Cardiac septum (tissue), 1 donor: ENCODE data around the gene GRHPR. TPM values are rescaled to one million over a fixed set of nuclear protein-coding genes. Genes with fewer than 3 reads are reported as not detected.
A peak's percentile ranks its signal among the peaks of the same experiment; 100 is the strongest.
"Not testable (repeated sequence)": the region's sequence is repeated elsewhere in the genome, so short reads cannot be mapped to it uniquely, and the experiment has no call there.

Experiments used
- DNase-seq: peaks from one replicate; pipeline ENCODE4 v3.0.0-alpha.2; 2020; ENCODE audit warnings: low spot score
- intact Hi-C: fragments of 100-400 bp; cut with DNase I; formaldehyde crosslinking; loops from one replicate; pipeline ENCODE4 v1.14.0; 2022
- total RNA-seq: library from RNA; stranded (reverse); fragmentation: NEBNext Ultra II Directional; extraction: Animal tissue kit (Norgen Biotek cat#: 25700); gene quantifications from one replicate; pipeline ENCODE4 v1.2.1, GENCODE V29; 2021
- donor health status: DM: no; HTN: no; CAD: no.

Gene GRHPR
- total RNA-seq, 1 donor from 2014 or later = 102 TPM

- intact Hi-C loops = no loop called here
- DNase-seq = no peak
These were observed 4.5 kb upstream of the GRHPR start for GRCh38 chr9:37417857-37418618.

DNA sequence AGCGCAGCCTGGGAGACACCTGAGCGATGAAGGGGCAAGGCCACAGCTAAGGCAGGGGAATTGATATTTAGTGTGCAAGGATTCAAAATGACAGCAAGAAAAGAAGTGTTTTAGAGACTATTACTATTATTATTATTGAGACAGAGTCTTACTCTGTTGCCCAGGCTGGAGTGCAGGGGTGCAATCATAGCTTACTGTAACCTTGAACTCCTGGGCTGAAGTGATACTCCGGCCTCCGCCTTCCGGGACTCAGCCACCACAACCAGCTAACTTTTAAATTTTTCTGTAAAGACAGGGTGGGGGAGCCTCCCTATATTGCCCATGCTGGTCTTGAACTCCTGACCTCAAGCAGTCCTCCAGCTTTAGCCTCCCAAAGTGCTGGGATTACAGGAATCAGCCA, 3.3 kb upstream of the GRHPR start:
- intact Hi-C loops = no loop called here
- no peak for DNase-seq

- intact Hi-C loops = loop anchor here (5.0 to 10.0 kb wide), 2 partner anchors 47 to 154 kb away; partner anchors contain the start of genes FBXO10 and ZBTB5
These were observed 2.0 kb upstream of the GRHPR start for GRCh38 chr9:37420271-37421215.

GRCh38 chr9:37421914-37422288, 595 bp upstream of the GRHPR start:
- intact Hi-C loops = loop anchor here (5.0 to 10.0 kb wide), 2 partner anchors 45 to 153 kb away; partner anchors contain the start of genes FBXO10 and ZBTB5
- no peak for DNase-seq

More at GRCh38 chr9:37420271-37421215, 2.0 kb upstream of the GRHPR start:
- DNase-seq = no peak

GRCh38 chr9:37423508-37423907, 1.0 kb downstream of the GRHPR start:
- DNase-seq = no peak
- intact Hi-C loops = loop anchor here (5.0 to 10.0 kb wide), 2 partner anchors 44 to 151 kb away; partner anchors contain the start of genes FBXO10 and ZBTB5

DNA sequence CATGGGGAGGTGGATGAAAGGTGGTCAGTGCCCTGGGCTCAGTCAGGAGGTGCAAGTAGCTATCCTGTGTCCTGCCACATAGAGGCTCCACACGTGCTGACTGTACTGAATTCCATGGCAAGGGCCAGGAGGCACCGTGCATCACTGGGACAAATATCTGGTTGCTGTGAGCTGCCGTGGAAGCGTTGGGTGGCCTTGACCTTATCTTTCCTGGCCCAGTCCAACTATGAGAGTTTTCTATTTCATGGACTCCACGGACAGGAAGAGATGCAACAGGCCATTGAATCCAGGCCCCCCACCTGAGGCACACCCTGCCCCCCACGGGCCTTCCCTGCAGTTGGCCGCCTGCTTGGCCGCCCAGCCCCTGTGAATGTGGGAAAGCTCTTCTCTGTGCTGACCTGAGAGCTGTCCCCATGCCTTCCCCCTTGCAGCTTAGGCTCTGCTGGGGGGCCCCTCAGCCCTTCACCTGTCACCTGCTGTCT, 1.7 kb downstream of the GRHPR start:
- DNase-seq = no peak
- intact Hi-C loops = loop anchor here (5.0 to 10.0 kb wide), 2 partner anchors 43 to 151 kb away; partner anchors contain the start of genes FBXO10 and ZBTB5

DNA sequence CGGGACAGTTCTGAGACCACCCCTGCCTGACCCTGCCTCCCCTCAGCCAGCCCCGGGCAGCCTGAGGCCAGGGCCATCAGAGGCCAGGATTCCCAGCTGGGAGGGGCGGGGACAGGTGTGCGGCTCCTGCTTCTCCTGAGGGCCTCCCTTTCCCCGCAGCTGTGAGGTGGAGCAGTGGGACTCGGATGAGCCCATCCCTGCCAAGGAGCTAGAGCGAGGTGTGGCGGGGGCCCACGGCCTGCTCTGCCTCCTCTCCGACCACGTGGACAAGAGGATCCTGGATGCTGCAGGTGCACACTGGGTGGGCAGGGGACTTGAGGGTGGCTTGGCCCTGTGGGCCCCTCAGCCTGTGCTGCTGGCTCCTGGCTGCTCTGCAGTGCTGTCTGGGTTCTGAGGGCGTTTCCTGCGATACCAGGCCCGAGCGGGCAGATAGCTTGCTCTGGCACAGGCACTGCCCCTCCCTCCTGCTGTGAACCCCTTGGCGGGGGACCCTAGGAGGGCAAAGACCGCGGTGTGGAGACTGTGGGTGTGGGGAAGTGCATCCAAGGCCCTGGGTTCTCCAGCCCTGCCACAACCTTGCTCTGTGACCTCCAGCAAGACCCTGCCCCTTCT, 2.3 kb downstream of the GRHPR start:
- DNase-seq = no peak
- intact Hi-C loops = loop anchor here (5.0 to 10.0 kb wide), 2 partner anchors 43 to 150 kb away; partner anchors contain the start of genes FBXO10 and ZBTB5

GRCh38 chr9:37425298-37425752, 2.8 kb downstream of the GRHPR start:
- no peak for DNase-seq
- intact Hi-C loops = loop anchor here (10.0 kb wide), 1 partner anchor 149 kb away; the partner anchor contains the start of gene FBXO10

- DNase-seq = not testable (repeated sequence)
These were observed 3.9 kb downstream of the GRHPR start for GRCh38 chr9:37426431-37426830.

GRCh38 chr9:37426846-37427245, 4.3 kb downstream of the GRHPR start:
- no peak for DNase-seq
- intact Hi-C loops = loop anchor here (10.0 kb wide), 1 partner anchor 148 kb away; the partner anchor contains the start of gene FBXO10

More at GRCh38 chr9:37426431-37426830, 3.9 kb downstream of the GRHPR start:
- intact Hi-C loops = loop anchor here (10.0 kb wide), 1 partner anchor 148 kb away; the partner anchor contains the start of gene FBXO10

DNA sequence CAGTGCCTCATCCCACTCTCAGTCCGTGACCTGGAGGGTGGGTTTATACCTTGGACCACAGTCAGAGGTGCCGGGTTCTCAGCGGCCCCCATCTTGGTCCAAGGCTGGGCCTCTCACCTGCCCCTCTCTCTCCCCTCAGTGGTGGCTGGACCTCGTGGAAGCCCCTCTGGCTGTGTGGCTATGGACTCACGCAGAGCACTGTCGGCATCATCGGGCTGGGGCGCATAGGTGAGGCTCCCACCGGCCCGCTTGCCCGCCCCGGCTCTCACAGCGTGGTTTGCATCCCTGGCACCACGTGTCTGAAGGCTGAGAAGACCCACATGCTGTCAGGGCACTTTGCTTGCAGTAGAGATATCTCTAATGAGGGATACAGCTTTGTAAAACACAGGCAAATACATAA, 5.8 kb downstream of the GRHPR start:
- intact Hi-C loops = loop anchor here (10.0 kb wide), 1 partner anchor 146 kb away; the partner anchor contains the start of gene FBXO10
- no peak for DNase-seq

- no peak for DNase-seq
- intact Hi-C loops = loop anchor here (10.0 kb wide), 1 partner anchor 145 kb away; the partner anchor contains the start of gene FBXO10
These were observed 7.2 kb downstream of the GRHPR start for GRCh38 chr9:37429441-37430285.

GRCh38 chr9:37430841-37431597, 8.5 kb downstream of the GRHPR start:
- intact Hi-C loops = no loop called here
- DNase-seq = no peak

DNA sequence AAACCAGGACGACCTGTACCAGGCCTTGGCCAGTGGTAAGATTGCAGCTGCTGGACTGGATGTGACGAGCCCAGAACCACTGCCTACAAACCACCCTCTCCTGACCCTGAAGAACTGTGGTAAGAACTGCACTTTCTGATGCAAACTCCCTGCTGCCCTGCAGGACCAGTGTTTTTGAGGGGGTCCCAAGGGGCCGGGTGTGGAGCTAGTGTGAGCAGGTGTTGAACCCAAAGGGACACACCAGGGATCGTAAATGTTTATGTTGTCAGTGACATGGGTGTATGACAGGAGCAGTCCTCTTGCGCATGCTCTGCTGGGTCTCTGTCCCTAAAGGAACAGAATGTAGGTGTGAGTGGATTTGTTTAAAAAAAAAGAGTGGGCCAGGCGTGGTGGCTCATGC, 9.5 kb downstream of the GRHPR start:
- DNase-seq = no peak
- intact Hi-C loops = no loop called here

DNA sequence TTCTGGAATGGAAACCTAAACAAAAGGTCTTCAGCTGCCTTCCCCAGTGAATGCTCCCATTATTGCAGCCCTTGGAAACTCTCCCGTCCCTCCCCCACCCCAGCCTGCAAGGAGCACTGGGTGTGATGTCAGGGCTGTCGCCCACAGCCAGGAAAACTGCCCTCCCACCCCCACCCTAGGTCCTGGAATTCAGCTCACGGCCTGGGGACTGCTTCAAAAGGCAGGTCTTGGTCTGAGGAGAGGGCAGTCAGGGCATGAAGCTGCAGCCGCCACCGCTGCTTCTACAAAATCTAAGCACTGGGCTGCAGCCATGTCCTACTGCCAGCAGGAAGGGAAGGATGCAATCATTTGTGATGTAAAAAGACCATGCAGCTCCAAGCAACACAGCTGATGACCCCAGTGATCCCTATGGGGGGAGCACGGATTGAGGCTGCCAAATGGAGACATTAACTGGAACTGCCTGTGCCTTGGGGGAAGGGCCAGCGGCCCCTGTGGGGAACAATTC, 11.4 kb downstream of the GRHPR start:
- intact Hi-C loops = no loop called here
- no peak for DNase-seq

DNA sequence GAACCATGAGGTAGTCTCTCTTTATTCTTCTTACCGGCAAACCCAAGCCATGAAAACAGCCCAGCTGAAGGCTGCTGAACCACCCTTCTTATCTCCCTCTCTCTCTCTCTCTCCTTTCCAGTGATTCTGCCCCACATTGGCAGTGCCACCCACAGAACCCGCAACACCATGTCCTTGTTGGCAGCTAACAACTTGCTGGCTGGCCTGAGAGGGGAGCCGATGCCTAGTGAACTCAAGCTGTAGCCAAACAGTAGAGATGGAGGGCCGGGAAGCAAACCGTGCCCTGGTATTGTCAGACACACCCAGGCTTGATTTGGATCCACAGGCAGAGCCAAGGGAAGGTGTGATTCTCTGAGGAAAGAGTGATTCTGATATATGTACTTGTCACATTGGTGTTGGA, 14.0 kb downstream of the GRHPR start:
- intact Hi-C loops = loop anchor here (5.0 kb wide), 1 partner anchor 51 kb away; the partner anchor contains the start of gene POLR1E
- peak; percentile 76 for DNase-seq

GRCh38 chr9:37437010-37437409, 14.5 kb downstream of the GRHPR start:
- peak; percentile 27 for DNase-seq
- intact Hi-C loops = loop anchor here (5.0 kb wide), 1 partner anchor 50 kb away; the partner anchor contains the start of gene POLR1E
